H4 (cell line): ENCODE data around the gene ACOXL. TPM values are rescaled to one million over a fixed set of nuclear protein-coding genes. Genes with fewer than 3 reads are reported as not detected.
"Not testable (repeated sequence)": the region's sequence is repeated elsewhere in the genome, so short reads cannot be mapped to it uniquely, and the experiment has no call there.

Experiments
- DNase-seq: peaks from one replicate; pipeline ENCODE4 v3.0.0-alpha.2; 2015; ENCODE audit warnings: low spot score
- total RNA-seq: library from RNA; depleted of rRNA; stranded (reverse); fragments of >200 nt; shearing (Covaris generic); gene quantifications from 2 replicates; pipeline ENCODE4 v1.2.3, GENCODE V29; 2014

The ACOXL gene
- total RNA-seq, 1 experiment from 2014 or later = not detected

DNA sequence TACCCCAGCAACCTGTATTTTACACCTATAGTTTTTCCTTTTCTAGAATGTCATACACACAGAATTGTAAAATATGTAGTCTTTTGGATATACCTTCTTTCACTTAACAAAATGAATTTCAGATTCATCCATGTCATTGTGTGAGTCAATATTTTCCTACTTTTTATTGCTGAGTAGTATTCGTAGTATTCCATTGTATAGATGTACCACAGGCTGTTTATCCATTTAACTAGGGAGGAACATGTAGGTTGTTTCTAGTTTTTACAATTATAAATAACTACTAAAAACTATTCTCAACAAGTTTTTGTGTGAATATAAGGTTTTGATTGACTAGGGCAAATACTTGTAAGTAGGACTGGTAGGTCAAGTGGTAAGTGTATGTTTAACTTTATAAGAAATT, 187.4 kb downstream of the ACOXL start:
- DNase-seq = no peak

DNA sequence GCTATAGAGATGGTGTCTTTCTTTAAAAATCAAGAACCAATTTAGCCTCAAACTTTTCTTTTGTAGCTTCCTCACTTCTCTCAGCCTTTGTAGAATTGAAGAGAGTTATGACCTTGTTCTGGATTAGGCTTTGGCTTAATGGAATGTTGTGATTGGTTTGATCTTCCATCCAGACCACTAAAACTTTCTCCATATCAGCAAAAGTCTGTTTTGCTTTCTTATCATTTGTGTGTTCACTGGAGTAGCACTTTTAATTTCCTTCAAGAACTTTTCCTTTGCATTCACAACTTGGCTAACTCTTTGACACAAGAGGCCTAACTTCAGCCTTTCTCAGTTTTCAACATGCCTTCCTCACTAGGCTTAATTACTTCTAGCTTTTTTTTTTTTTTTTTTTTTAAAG, 193.1 kb downstream of the ACOXL start:
- no peak for DNase-seq

GRCh38 chr2:110927526-110927925, 195.2 kb downstream of the ACOXL start:
- no peak for DNase-seq

- no peak for DNase-seq
Measured at GRCh38 chr2:110929528-110929927, 197.2 kb downstream of the ACOXL start.

- no peak for DNase-seq
Measured at GRCh38 chr2:110931648-110932047, 199.3 kb downstream of the ACOXL start.

DNA sequence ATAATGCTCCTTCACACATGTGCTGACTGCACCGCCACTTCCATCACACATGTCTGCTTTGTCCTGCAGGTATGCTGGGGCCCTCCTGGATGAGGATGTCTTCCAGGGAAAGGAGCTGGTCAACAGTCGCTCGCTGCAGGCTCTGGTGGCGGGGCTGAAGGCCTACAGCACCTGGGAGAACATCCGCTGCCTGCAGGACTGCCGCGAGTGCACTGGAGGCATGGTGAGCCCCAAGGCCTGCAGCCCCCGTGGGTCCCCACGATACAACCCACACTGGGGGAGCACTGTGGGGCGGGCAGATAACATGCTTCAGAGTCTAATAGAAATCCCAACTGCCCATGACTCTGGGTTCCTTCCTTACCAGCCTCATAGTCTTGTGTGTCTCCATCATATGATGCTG, 201.0 kb downstream of the ACOXL start:
- DNase-seq = no peak

DNA sequence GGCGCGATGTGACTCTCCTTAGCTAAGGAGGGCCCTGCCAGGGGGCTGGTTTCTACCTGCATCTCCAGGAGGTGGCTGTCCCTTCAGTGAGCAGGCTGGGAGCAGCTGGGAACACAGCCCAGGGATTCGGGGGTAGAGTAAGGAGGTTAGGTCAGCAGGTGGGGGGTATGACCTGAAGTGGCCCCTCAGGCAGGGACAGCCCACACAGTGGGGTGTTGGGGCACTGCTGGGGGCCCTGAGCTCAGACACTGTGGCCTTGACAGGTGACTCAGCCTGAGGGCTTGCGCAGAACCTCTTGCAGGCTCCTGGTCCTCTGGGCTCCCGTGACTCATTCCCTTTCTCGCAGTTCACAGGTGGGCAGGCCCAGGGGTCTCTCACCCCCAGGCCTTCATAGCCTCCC, 202.6 kb downstream of the ACOXL start:
- DNase-seq = no peak

GRCh38 chr2:110940376-110940910, 208.1 kb downstream of the ACOXL start:
- DNase-seq = no peak

- DNase-seq = no peak
Measured at GRCh38 chr2:110941226-110941625, 208.9 kb downstream of the ACOXL start.

DNA sequence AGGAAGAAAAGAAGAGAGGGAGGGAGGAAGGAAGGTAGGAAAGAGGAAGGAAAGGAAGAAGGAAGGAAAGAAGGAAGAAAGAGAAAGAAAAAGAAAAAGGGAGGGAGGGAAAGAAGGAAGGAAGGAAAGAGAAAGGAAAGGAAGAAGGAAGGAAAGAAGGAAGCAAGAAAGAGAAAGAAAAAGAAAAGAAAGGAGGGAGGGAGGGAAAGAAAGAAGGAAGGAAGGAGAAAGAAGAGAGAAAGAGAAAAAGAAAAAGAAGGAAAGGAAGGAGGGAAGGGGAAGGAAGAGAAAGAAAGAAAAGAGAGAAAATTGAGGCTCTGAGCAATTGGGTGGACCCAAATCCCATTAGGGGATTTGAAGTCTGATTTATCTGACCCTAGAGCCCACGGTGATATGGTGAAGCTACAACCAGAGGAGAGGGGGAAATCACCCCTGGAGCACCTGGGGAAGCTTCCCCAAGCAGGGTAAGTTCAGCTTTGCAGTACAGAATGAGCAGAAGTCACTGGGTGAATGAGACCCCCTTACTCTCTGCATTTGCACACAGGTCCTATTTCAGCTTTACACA, 210.8 kb downstream of the ACOXL start:
- no peak for DNase-seq

DNA sequence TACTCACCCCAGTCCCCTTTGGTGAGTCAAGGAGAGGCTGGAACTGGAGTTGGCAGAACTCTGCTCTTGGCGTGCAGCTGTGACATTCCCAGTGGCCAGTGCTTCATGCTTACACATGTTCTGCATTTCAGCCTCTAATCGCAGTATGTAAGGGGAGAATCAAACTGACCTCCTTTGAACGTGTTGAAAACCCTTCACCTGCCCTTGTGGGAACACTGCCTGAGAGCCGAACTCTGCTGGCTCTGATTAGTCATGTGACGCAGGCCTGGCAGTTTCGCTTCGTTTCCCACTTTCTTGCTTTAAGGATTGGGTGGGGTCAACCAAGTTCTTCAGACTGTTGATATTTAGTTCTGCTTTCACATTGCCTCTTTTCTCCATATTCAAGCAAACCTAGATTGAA, 214.5 kb downstream of the ACOXL start:
- DNase-seq = no peak

DNA sequence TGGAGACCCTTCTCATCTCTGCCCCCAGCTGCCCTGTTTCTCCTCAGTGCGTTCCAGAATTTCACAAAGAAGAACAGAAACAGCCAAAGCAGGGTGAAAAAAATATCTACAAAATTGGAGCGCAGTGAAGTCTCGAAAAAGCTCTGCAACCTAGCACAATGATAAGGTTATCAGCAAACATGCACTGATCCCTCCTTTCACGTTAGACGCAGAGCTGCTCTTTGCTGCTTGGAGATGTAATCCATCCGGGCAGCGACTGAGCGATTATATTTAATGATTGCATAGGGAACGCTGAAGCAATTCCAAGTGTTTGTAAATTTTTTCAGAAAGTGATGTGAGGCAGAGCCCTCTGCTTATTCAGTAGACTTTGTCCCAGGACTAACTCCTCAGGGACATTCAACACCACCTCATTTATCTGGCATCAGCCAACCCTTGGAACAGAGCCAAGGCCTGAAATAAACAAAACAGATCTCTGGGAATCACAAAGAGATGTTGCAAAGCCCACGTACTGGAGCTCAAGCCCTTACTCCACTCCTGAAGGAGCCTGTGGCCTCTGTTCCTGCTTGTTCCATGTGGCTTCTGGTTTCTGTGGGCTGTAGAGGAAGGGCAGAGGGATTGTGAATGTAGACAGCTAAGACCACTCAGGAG, 215.8 kb downstream of the ACOXL start:
- DNase-seq = peak; percentile 48

DNA sequence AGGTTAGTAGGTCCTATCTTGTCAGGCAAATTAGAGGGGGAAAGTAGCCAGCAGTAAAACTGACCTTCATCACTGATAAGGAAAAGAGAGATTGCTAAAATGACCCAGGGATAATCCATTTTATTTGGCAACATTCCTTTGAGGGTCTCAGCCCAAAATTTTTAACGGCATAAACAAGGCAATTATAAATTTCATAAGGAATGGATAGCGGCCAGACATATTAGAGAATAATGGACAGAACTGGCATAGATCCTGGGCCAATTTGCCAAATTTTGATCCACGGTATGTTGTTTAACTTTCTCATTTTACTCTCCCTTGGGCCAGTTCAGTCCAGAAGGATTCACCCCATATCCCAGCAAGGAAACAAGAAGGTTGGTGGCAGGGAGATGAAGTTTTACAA, 217.9 kb downstream of the ACOXL start:
- no peak for DNase-seq

DNA sequence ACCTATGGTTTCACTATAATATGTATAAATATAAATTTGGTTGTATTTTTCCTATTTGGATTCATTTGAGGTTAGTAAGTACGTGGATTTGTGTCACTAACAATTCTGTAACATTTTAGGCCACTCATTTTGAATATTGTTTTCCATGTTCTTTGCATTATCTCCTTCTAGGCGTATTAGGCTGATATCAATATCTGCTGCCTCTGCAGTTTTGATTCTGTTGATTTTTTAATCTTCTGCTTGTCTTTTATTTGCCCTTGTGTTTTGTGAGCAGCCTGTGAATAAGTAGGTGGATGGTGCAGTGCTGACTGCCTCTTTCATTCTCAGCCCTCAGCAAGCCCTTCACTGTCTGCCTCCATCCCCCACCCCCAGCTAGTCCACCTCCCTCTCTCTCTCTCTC, 222.7 kb downstream of the ACOXL start:
- DNase-seq = no peak

DNA sequence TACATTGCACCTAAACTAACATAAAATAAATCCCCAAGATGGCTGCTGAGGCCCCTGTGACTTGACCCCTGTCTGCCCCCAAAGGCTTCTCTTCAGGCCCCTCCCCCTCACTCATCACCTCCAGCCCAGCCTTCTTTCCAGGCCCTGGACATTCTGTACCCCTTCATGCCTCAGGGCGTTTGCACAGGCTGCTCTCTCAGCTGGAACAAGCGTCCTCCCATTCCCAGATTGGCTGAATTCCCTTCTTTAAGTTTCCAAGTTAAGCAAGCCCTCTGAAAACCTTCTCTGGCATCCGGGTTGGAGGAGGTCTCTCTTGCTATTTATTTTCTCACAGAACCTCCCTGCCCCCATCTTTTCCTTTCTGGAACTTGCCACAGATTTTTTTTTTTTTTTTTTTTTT, 223.2 kb downstream of the ACOXL start:
- DNase-seq = no peak

DNA sequence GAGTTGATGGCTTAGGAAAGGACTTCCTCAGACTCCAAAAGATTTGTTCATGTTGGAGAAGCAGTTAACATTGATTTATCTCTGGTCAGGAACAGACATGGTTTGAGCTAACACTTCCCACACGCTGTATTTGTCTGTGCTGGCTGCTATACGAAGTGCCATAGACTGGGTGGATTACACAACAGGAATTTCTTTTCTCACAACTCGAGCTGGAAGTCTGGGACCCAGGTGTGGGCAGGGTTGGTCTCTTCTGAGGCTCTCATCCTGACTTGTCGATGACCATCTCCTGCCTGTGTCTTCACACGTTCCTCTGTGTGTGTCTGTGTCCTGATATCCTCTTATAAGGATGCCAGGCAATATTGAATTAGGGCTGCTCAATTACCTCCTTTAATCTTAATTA, 224.9 kb downstream of the ACOXL start:
- no peak for DNase-seq

DNA sequence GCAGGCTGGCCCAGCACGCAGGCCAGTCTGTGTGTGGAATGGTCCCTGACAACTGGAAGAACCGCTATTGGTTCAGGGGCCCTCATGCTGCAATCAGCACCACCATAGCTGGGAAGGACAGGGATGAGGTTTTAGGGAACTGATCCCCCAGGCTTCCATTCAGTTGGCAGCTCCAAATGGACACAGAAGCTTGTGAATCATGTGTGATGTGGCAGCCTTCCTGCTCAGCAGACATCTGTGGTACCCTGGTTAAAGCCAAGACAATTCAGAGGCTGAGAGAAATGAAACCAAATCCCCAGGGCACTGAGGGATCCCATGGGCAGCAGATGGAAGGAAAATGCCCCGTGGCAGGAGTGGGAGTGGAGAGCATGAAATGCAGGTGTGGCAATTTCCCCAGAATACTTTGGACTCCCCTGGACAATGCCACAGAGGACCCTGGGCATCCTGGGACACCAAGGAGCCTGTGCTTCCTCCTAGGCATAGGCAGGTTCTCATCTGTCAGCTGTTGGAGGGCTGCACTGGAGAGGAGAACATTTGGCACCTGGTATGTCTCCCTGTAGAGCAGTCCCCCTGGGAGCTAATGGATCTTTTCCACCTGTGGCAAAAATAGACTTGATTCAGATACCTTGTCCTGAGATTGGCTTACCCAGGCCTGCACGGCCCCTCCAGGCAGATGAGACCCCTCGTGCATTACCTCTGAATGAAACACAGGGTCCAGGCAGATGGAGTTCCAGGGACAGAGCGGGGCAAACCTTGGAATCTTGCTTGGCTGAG, 226.2 kb downstream of the ACOXL start:
- no peak for DNase-seq

- no peak for DNase-seq
Measured at GRCh38 chr2:110959198-110959597, 226.8 kb downstream of the ACOXL start.

- DNase-seq = no peak
Measured at GRCh38 chr2:110960281-110960680, 227.9 kb downstream of the ACOXL start.

GRCh38 chr2:110960954-110961353, 228.6 kb downstream of the ACOXL start:
- no peak for DNase-seq

DNA sequence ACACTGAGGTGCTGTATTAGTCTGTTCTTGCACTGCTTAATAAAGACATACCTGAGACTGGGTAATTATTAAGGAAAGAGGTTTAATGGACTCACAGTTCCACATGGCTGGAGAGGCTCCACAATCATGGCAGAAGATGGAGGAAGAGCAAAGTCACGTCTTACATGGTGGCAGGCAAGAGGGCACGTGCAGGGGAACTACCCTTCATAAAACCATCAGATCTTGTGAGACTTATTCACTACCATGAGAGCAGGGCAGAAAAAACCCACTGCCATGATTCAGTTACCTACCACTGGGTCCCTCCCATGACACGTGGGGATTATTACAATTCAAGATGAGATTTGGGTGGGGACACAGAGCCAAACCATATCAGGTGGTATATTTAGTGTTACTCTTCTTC, 229.3 kb downstream of the ACOXL start:
- DNase-seq = not testable (repeated sequence)

- no peak for DNase-seq
Measured at GRCh38 chr2:110969696-110970095, 237.3 kb downstream of the ACOXL start.

DNA sequence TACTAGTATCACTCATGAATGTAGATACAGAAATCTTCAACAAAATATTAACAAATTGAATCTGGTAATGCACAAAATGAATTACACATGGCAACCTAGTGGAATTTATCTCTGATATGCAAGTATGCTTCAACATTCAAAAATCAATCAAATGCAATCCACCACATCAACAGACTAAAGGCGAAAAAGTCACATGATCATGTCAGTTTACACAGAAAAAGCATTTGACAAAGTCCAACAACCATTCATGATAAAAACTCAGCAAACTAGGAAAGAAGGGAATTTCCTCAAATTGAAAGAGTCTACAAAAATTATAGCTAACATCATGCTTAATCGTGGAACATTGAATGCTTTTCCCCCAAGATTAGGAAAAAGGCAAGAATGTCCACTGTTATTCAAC, 237.8 kb downstream of the ACOXL start:
- no peak for DNase-seq
